Measurements from ENCODE around the gene ANKRD33B. TPM values are rescaled to one million over a fixed set of nuclear protein-coding genes. Genes with fewer than 3 reads are reported as not detected.

Gene ANKRD33B
- total RNA-seq, 2 donors from 2014 or later = 4.1 to 7.4 TPM

DNA sequence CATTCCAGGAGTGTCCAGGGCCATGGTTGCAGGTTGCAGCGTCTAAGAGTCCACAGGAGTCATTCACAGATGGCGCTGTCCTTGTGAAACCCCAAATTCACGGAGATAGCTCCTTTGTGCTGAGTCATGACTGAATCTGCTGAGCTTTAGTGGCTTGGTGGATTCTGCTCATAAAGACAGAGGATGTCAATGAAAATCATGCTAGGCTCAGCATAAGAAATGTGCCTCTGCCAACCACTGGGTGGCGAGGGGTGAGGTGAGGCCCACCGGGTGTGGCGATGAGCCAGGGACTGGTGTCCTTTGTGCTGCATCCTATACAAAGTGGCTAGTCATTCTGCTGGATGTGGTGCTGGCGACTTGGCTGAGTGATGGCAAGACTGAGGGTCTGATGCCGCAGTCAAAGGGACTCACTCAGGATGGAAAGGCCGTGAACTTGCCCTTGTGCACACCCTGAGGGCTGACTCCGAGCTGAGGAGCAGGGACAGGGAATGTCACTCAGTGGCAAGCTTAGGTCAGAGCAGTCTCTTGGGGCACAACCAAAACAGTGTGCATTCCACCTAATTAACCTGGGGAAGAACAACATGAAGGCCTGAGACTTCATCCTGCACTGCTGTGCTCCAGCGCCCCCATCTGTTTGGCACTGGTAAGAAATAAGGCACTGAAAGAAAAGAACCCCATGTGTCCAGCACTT, 125.7 kb downstream of the ANKRD33B start:
- no peaks in the 10 kb centered on the region for H3K27me3 ChIP-seq (replicated peaks; ENCODE audit: insufficient read depth)
- H3K4me3 ChIP-seq = no peak overlapping the region
- WGBS = 91% methylated on average over 11 of the region's 11 CpGs
- no peaks in the 10 kb centered on the region for H3K9me3 ChIP-seq
- H3K36me3 ChIP-seq = no peaks in the 10 kb centered on the region
- no peak for DNase-seq (ENCODE audit: low spot score)
- intact Hi-C loops (cut with DNase I) = no loop called here
- H3K4me1 ChIP-seq (replicated peaks) = no peaks in the 10 kb centered on the region
- no peak overlapping the region for H3K27ac ChIP-seq
- TF ChIP-seq, protein P1, sequence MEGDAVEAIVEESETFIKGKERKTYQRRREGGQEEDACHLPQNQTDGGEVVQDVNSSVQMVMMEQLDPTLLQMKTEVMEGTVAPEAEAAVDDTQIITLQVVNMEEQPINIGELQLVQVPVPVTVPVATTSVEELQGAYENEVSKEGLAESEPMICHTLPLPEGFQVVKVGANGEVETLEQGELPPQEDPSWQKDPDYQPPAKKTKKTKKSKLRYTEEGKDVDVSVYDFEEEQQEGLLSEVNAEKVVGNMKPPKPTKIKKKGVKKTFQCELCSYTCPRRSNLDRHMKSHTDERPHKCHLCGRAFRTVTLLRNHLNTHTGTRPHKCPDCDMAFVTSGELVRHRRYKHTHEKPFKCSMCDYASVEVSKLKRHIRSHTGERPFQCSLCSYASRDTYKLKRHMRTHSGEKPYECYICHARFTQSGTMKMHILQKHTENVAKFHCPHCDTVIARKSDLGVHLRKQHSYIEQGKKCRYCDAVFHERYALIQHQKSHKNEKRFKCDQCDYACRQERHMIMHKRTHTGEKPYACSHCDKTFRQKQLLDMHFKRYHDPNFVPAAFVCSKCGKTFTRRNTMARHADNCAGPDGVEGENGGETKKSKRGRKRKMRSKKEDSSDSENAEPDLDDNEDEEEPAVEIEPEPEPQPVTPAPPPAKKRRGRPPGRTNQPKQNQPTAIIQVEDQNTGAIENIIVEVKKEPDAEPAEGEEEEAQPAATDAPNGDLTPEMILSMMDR (IDR thresholded peaks at IDR 0.05) = no peak
- TF ChIP-seq POLR2A (IDR thresholded peaks at IDR 0.05) = no peak
- TF ChIP-seq POLR2AphosphoS5 (IDR thresholded peaks at IDR 0.05) = no peak

DNA sequence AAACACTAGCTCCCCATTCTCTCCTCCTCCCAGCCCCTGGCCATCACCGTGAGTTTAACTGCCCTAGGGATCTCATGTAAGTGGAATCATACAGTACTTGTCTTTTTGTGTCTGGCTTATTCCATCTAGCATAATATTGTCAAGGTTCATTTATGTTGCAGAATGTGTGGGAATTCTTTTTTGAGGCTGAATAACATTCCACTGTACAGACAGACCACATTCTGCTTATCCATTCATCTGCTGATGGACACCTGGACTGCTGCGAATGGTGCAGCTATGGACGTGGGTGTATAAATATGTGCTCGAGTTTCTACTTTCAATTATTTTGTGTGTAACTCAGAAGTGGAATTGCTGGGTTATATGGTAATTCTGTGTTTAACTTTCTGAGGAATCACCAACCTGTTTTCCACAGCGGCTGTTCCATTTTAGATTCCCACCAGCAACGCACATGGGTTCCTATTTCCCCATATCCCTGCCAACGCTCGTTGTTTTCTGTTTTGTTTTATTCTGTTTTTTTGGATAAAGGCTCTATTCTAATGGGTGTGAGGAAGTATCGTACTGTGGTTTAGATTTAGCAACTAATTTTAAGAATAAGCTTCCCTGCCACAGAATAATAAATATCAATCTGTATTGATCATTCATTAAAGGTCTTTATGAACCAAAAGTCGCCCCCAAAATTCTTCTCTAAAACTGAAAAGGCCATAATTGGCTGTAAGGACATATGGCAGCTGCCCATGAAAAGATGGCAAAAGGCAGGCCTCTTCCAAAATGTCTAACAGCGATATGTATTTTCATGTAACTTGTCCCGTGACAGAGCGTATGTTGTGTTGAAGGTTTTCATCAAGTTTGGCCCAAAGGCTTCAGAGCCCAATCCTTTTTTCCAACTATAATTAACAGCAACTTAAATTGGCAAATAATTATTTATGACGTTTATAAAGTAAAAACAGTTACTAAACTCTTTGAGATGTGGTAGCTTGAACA, 126.9 kb downstream of the ANKRD33B start:
- H3K27me3 ChIP-seq (replicated peaks; ENCODE audit: insufficient read depth) = no peaks in the 10 kb centered on the region
- intact Hi-C loops (cut with DNase I) = no loop called here
- H3K4me3 ChIP-seq = no peak overlapping the region
- H3K4me1 ChIP-seq (replicated peaks) = no peaks in the 10 kb centered on the region
- DNase-seq (ENCODE audit: low spot score) = no peak
- H3K36me3 ChIP-seq = no peaks in the 10 kb centered on the region
- no peaks in the 10 kb centered on the region for H3K9me3 ChIP-seq
- no peak overlapping the region for H3K27ac ChIP-seq
- TF ChIP-seq, protein P1 (IDR thresholded peaks at IDR 0.05) = no peak
- TF ChIP-seq POLR2AphosphoS5 (IDR thresholded peaks at IDR 0.05) (no peak), POLR2A (IDR thresholded peaks at IDR 0.05) (no peak)
- WGBS = 93% methylated on average over 14 of the region's 14 CpGs

DNA sequence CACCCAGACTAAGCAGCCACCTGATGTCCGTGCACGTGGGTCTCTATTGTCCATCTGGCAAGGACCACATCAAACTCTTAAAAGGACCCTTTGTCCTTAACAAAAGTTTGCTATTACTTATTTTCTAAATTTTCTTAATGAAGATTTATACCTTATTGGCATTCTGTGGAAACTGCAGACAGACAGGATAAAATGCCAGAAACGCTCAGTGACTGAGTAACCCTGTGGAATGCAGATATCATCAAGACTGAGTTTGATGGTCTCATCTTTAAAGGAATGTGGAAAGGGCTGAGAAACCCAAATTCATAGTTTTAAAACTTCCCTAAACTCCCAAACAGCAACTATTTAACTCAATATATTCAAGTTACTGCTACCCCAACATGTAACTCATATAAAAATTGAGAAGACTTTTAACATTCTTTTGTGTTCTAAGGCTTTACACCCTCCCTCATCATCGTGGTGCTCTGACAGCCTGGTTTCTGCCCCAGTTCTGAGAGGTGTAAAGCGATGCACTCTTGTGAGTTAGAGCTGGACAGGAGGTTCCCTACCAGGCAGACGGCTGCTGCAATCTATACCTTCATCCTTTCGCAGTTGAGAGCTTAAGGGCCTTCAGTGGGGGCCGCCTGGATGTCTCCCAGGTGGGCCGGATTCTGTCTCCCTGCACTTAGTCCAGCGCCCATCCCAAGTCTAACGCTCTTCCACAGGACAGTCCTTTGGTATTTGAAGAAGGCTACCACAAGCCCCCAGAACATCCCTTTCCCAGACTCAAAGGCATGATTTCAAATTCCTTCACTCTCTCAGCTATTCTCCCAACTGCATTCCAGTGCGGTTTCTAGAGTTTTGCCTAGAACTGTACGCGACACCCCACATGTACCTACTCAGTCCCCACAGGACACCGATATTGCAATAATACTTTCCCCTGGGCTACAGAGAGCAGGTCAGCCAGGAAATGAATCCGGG, 128.2 kb downstream of the ANKRD33B start:
- Histone ChIP-seq H3K9me3 (no peaks in the 10 kb centered on the region), H3K27me3 (replicated peaks; ENCODE audit: insufficient read depth) (no peaks in the 10 kb centered on the region), H3K4me3 (no peak overlapping the region), H3K36me3 (no peaks in the 10 kb centered on the region), H3K4me1 (replicated peaks) (no peaks in the 10 kb centered on the region), H3K27ac (no peak overlapping the region)
- no peak for TF ChIP-seq POLR2AphosphoS5 (IDR thresholded peaks at IDR 0.05)
- intact Hi-C loops (cut with DNase I) = no loop called here
- no peak for DNase-seq (ENCODE audit: low spot score)
- WGBS = 83% methylated on average over 16 of the region's 16 CpGs

DNA sequence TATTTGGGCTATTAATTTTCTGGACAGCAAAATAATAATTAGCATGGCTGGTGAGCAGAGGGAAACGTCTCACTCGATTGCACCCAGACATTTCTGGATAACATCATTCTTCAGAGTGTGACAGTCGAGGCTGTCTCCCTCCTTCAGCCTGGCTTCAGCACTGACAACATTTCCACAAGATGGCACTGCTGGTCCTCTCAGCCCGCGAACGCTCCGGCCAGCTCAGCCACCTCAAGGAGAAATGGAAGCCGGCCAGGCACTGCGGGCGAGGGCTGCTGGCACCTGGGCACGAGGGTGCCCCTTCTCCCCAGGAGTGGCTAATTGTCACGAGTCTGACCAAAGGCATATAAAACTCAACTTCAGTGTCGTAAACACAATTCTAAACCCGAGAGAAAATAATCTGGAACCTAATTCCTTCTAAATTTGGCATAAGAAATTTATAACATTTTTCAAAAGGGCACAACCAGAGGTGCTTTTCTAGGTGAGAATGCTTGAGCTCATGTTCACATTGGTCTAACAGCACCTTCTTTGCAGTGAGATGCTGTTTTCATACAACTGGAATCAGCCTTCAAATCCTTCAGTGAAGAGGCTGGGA, 131.3 kb downstream of the ANKRD33B start:
- 8% methylated on average over 14 of the region's 14 CpGs for WGBS
- no peak for TF ChIP-seq POLR2A (IDR thresholded peaks at IDR 0.05)
- TF ChIP-seq POLR2AphosphoS5 (IDR thresholded peaks at IDR 0.05) = peak; percentile 52
- TF ChIP-seq, protein P1 (IDR thresholded peaks at IDR 0.05) = peak in 3 of 4 experiments; percentile 78 to 85 (median 85)
- intact Hi-C loops (cut with DNase I) = loop anchor here (5.0 kb wide), 2 partner anchors 67 to 492 kb away; partner anchors contain the start of gene DAP
- no peaks in the 10 kb centered on the region for H3K4me1 ChIP-seq (replicated peaks)
- H3K9me3 ChIP-seq = no peaks in the 10 kb centered on the region
- H3K27ac ChIP-seq = no peak overlapping the region
- no peaks in the 10 kb centered on the region for H3K27me3 ChIP-seq (replicated peaks; ENCODE audit: insufficient read depth)
- H3K4me3 ChIP-seq = no peak overlapping the region
- peak; percentile 75 for DNase-seq (ENCODE audit: low spot score)
- no peaks in the 10 kb centered on the region for H3K36me3 ChIP-seq
